NCI-H146 treated with DMSO at 0.1 percent for 48 hours (cell line): ENCODE results near the gene SMIM28.

Experiments used
- DNase-seq: peaks from one replicate; lab custom pipeline; 2025; ENCODE audit not compliant: unreplicated experiment; lab: John Stamatoyannopoulos, UW

The SMIM28 gene

DNA sequence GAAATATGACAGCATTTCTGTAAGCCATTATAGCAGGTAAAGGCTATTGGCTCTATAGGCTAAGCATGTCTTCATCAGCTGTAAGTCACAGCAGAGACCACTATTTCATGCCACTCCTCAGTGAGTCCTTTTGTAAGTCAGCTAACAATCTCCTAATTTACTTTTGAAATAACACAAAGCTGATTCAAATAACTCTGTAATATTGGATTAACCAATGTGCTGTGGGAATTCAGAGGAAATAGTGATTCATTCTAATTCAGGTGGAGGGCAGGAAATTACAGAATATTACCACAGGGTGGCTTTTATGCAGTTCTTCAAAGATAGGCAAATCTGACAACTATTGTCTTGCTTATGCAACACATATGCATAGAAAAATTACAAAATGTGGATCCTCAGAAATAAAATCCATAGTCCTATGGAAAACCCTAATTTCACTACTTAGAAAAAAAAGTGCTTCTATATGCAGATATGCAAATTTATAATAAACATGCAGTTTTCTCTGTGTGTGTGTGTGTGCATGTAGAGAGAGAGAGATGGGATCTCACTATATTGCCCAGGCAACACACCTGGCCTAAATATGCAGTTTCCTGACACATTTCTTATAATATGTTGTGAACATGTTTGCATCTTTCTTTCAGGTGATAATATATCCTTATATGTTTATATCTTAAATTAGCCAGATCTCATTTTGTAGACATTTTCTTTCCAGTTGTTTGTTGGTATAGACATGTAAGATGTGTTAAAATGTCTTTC lies 4.8 kb upstream of the SMIM28 start:
- no peak for DNase-seq

- no peak for DNase-seq
Observed at GRCh38 chr6:138374230-138374629, 3.5 kb upstream of the SMIM28 start.

GRCh38 chr6:138374815-138375214 lies 2.9 kb upstream of the SMIM28 start:
- DNase-seq, result no peak

GRCh38 chr6:138377042-138377441 lies 663 bp upstream of the SMIM28 start:
- no peak for DNase-seq

GRCh38 chr6:138378463-138378862 lies 758 bp downstream of the SMIM28 start:
- peak; percentile 75 for DNase-seq

GRCh38 chr6:138382498-138383265 lies 5.0 kb downstream of the SMIM28 start:
- peak; percentile 92 for DNase-seq

GRCh38 chr6:138383776-138384175 lies 6.1 kb downstream of the SMIM28 start:
- no peak for DNase-seq

- no peak for DNase-seq
Observed at GRCh38 chr6:138386897-138387296, 9.2 kb downstream of the SMIM28 start.

- DNase-seq, result peak; percentile 88
Observed at GRCh38 chr6:138387577-138388368, 10.1 kb downstream of the SMIM28 start.

- DNase-seq, result no peak
Observed at GRCh38 chr6:138389551-138389950, 11.8 kb downstream of the SMIM28 start.

- DNase-seq, result no peak
Observed at GRCh38 chr6:138393871-138394783, 16.4 kb downstream of the SMIM28 start.

- DNase-seq, result no peak
Observed at GRCh38 chr6:138396709-138397108, 19.0 kb downstream of the SMIM28 start.

GRCh38 chr6:138397128-138398122 lies 19.7 kb downstream of the SMIM28 start:
- no peak for DNase-seq

DNA sequence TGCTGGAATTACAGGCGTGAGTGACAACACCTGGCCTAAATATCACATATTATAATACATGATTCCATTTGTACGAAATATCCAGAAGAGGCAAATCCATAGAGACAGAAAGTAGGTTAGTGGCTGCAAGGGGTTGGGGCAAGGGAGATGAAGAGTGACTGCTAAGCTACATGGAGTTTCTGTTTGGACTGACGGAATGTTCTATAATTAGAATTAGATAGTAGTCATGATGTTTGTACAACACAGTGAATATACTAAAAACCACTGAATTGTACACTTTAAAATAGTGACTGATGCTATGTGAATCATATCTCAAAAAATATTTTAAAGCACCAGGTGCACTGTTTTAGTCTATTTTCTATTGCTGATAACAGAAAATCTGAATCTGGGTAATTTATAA lies 22.6 kb downstream of the SMIM28 start:
- no peak for DNase-seq

- no peak for DNase-seq
Observed at GRCh38 chr6:138401960-138402837, 24.5 kb downstream of the SMIM28 start.

- DNase-seq, result no peak
Observed at GRCh38 chr6:138402838-138403187, 25.1 kb downstream of the SMIM28 start.

DNA sequence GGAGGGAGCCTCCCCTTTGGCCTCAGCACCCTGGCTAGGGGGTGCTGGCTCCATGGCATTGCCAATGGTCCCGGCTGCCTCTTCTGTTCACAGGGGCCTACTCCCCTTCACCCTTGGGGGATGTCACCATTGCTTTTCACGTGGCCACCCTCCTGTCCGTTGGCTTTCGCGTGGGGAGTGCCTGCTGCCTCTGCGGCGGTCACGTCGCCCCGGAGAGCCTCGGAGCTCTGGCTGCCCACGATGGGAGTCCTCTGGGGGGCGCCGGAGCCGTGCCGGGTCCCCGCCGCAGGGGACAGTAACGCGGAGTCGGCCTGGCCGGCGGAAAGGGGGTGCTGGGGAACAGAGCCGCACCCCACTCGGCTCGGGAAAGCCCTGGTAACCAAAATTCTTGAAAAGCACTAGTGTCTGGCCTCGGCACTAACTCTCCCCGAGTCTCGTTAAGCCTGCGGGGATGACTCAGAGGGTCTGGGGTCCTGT lies 25.7 kb downstream of the SMIM28 start:
- peak; percentile 65 for DNase-seq
